Activated CD8-positive, alpha-beta memory T cell treated with anti-CD3 and anti-CD28 coated beads for 1 hour (primary cell): ENCODE measurements around the gene SAG.

Source experiments
- DNase-seq, 2 donors: peaks; one replicate each; pipeline ENCODE4 v3.0.0-alpha.2; 2020; ENCODE audit warnings: low read depth in 1 of 2; ENCODE audit errors: extremely low read depth in 1 of 2

Gene SAG

GRCh38 chr2:233375490-233376314 lies 68.1 kb downstream of the SAG start:
- DNase-seq, result no peak

DNA sequence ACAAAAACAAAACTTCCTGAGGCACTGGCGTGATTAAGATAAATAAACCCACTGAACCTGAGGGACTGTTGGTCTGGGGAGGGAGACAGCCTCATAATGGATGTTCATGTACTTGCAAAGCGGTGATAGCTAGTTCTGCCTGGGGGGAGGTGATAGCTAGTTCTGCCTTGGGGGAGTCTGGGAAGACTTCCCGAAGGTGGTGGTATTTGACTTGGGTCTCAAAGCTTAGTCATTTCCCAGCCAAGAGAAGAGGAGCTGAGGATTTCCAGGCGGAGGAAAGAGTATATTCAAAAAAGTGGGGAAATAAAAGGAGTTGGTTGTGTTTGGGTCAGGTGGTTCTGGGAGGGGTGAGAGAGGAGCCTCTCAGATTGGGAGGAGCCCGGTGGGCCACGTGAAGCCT lies 71.4 kb downstream of the SAG start:
- DNase-seq, result no peak

- DNase-seq, result no peak
Measured at GRCh38 chr2:233379441-233379840, 71.8 kb downstream of the SAG start.

- DNase-seq, result no peak
Measured at GRCh38 chr2:233380132-233380895, 72.7 kb downstream of the SAG start.

- no peak for DNase-seq
Measured at GRCh38 chr2:233380995-233381637, 73.5 kb downstream of the SAG start.

DNA sequence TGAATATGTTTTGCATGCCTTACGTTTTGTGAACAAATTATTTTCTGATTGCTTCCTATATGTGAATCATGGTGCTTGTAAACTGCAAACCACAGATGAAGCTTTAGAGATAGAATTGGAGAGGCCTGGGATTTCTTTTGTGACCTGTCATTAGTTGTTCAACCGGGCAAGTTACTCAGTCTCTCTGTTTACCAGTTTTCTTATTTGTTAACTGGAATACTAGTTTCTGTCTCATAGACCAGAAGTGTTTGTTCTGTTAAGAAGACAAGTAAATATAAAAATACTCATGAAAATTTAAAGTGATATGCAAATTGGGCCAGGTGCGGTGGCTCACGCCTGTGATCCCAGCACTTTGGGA lies 74.0 kb downstream of the SAG start:
- no peak for DNase-seq

- DNase-seq, result no peak
Measured at GRCh38 chr2:233384015-233384414, 76.4 kb downstream of the SAG start.

DNA sequence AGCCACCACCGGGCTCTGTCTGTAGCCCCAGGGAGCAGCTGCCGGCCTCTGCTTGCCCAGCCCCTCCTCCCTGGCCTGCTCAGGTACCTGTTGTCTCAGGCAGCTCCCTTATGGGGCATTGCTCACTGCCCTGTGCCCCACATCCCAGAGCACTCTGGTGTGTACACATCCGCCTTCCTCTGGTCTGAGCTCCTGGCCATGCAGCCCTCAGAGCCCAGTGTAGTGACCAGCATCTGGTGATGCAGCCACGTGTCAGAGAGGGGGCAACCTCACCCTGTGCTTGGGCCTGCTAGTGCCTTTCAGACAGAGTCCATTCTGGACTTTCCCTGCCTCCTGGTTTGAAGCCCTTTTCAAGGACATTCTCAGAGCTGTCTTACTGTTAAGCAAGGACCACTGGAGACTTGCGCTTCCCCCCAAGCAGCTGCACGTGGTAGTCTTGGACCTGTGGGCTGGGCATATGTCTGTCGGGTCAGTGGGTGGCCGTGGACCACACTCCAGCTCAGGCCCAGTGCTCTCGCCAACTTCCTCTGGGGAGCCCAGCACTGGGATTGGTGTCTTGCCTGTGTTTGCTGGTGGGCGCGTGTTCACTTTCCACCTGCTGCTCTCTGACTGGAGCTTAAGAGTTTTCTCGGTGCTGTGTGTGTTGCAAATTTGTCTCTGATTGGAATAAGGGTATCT lies 77.3 kb downstream of the SAG start:
- no peak for DNase-seq

GRCh38 chr2:233385489-233386044 lies 78.0 kb downstream of the SAG start:
- peak; percentile 22 to 26 for DNase-seq

GRCh38 chr2:233386382-233387041 lies 78.9 kb downstream of the SAG start:
- no peak for DNase-seq

- no peak for DNase-seq
Measured at GRCh38 chr2:233387225-233387624, 79.6 kb downstream of the SAG start.

DNA sequence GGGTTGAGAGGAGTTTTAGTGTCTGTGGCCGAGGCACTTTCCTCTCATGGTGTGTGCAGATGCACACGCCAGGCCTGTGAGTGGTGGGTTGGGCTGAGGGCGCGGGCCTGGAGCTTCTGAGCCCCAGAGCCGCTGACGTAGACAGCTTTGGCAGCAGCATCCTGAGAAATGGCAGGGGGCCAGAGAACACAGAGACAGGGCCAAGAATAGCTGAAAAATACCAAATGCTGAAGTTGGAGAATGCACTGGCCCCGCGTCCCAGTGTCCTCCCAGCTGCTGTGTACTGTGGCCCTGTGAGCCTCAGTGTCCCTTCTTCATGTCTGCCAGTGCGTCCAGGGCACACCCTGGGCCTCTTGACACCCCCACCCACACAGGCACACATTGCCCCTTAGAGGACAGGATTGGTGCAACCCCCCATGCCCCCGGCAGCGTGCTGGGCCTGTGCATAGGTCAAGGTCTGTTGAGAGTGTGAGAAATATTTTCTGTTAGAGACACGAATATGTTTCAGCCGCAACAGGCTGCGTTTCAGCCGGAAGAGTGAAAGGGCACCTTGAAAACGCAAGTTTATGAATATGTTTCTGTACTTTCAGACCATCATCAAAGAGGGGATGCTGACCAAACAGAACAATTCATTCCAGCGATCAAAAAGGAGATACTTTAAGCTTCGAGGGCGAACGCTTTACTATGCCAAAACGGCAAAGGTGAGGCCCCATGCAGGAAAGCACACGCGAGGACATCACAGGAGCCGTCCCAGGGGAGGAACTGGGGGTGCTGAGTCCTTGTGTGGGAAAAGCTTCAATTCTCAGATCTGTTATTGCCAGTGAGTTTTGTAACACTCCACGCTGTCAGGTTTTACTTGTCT lies 80.3 kb downstream of the SAG start:
- no peak for DNase-seq

DNA sequence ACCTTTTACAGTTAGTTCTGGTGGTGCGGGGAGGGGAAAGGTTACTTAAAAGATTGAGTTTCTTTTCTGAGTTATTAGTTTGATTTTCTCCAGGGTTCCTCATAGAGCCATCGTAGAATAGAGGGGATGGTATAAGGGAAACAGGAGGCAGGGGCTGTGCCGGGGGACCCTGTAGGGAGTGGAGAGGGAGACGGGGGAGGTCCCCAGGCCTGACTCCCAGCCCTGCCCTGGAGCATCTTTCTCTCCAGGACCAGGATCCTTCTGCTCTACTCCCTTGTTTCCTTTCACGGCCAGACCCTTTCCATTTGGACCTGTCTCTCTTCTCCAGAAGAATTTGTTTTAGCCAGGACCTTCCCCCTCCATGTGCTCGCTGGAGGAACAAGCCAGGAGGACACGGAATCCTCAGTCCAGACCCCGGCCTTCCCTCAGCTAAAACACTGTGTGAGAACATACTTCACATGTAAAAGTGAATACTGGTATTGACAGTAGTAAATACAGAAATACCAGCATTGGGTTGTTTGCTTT lies 82.0 kb downstream of the SAG start:
- no peak for DNase-seq

DNA sequence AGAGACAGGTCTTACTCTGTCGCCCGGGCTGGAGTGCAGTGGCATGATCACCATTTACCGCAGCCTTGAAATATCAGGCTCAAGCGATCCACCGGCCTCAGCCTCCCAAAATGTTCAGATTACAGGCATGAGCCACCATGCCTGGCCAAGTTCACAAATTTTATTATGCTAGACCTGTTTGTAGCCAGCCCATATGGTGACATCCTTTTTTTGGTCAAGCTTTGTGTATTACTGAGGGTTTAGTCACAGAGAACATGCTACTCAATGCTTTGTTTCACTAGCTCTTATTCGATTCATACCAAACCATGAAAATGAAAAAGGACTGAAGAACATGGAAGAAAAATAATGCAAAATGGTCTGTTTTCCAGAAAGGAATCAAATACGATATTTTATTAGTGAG lies 88.1 kb downstream of the SAG start:
- no peak for DNase-seq
